HepG2 (cell line): ENCODE measurements around the gene ST6GALNAC4. TPM values are rescaled to one million over a fixed set of nuclear protein-coding genes. Genes with fewer than 3 reads are reported as not detected.

Experiments
- NR2C2 ChIP-seq: sonication (generic); formaldehyde crosslinking; IDR thresholded peaks from 2 replicates; pipeline ENCODE4 v1.4.0; 2020; ENCODE audit warnings: missing genetic modification reagents, mild to moderate bottlenecking, moderate library complexity, borderline replicate concordance
- PHF20 ChIP-seq: sonication (generic); formaldehyde crosslinking; IDR thresholded peaks from 2 replicates; pipeline ENCODE4 v1.5.0; 2020; ENCODE audit warnings: mild to moderate bottlenecking, missing genetic modification reagents
- RAD21 ChIP-seq: fragments of 450-650 bp; formaldehyde crosslinking; IDR thresholded peaks from 2 replicates; pipeline ENCODE4 v1.5.0; 2020; ENCODE audit warnings: mild to moderate bottlenecking
- ZC3H13 ChIP-seq: sonication (generic); formaldehyde crosslinking; IDR thresholded peaks from 2 replicates; pipeline ENCODE4 v1.8.1; 2023; ENCODE audit warnings: mild to moderate bottlenecking, missing genetic modification reagents, moderate library complexity
- ZNF570 ChIP-seq: sonication (generic); formaldehyde crosslinking; IDR thresholded peaks from 2 replicates; pipeline ENCODE4 v1.4.0; 2020; ENCODE audit warnings: mild to moderate bottlenecking, missing genetic modification reagents, borderline replicate concordance
- ZNF816 ChIP-seq: sonication (generic); formaldehyde crosslinking; IDR thresholded peaks from 2 replicates; pipeline ENCODE4 v1.8.0; 2022; ENCODE audit warnings: missing genetic modification reagents, mild to moderate bottlenecking, borderline replicate concordance
- polyA plus RNA-seq, 8 experiments: library from polyadenylated mRNA; depleted of rRNA in 3 of 8; stranded (reverse) in 7 of 8; unstranded in 1 of 8; fragments of >200 nt; fragmentation: Illumina TruSeq in 4 of 8; extraction: Trizol in 4 of 8; gene quantifications; 2 replicates each; pipeline versions ENCODE4 v1.2.1 to v1.2.3, GENCODE V29; 2011 to 2016; ENCODE audit warnings: low read depth in 4 of 8, missing spikeins in 1 of 8, mixed read lengths in 1 of 8; ENCODE audit not compliant: insufficient read depth in 1 of 8
- total RNA-seq, 5 experiments: library from RNA; depleted of rRNA; stranded (reverse); fragments of >200 nt; fragmentation: Illumina TruSeq; extraction: Trizol; gene quantifications; 2 replicates each; pipeline ENCODE4 v1.2.3, GENCODE V29; 2016; ENCODE audit warnings: low read depth in 1 of 5
- TF ChIP-seq, protein P1 (sequence below): sonication (generic); formaldehyde crosslinking; IDR thresholded peaks from 2 replicates; pipeline ENCODE4 v1.4.0; 2020; ENCODE audit warnings: missing genetic modification reagents
- TF ChIP-seq, protein P2 (sequence below): sonication (generic); formaldehyde crosslinking; IDR thresholded peaks from 2 replicates; pipeline ENCODE4 v1.8.1; 2023; ENCODE audit warnings: mild to moderate bottlenecking, missing genetic modification reagents
- TF ChIP-seq, protein P3 (sequence below): sonication (generic); formaldehyde crosslinking; IDR thresholded peaks from 2 replicates; pipeline ENCODE4 v1.5.0; 2020; ENCODE audit warnings: missing genetic modification reagents
- TF ChIP-seq, protein P4 (sequence below), 2 experiments: sonication (generic) in 1 of 2; formaldehyde crosslinking in 1 of 2; IDR thresholded peaks; 2 replicates each; pipeline versions ENCODE4 v1.4.0 to v1.6.1; 2018 to 2020; ENCODE audit warnings: missing genetic modification reagents in 2 of 2, borderline replicate concordance in 1 of 2, low read depth in 1 of 2, mild to moderate bottlenecking in 1 of 2, missing biosample characterization in 1 of 2
- TF ChIP-seq, protein P5 (sequence below): sonication (generic); formaldehyde crosslinking; IDR thresholded peaks from 2 replicates; pipeline ENCODE4 v1.5.0; 2020; ENCODE audit warnings: mild to moderate bottlenecking, missing genetic modification reagents, moderate library complexity
- TF ChIP-seq, protein P6 (sequence below): sonication (generic); formaldehyde crosslinking; IDR thresholded peaks from 2 replicates; pipeline ENCODE4 v1.4.0; 2020; ENCODE audit warnings: mild to moderate bottlenecking, low read depth, missing genetic modification reagents
- TF ChIP-seq, protein P7 (sequence below): sonication (generic); formaldehyde crosslinking; IDR thresholded peaks from 2 replicates; pipeline ENCODE4 v1.4.0; 2020; ENCODE audit warnings: mild to moderate bottlenecking, missing genetic modification reagents

Gene ST6GALNAC4
- total and polyA plus RNA-seq, 2 of the 13 experiments (the other 11 are each of a cell fraction or from before 2014, with no cell fraction given): 18.8 to 27.7 TPM

DNA sequence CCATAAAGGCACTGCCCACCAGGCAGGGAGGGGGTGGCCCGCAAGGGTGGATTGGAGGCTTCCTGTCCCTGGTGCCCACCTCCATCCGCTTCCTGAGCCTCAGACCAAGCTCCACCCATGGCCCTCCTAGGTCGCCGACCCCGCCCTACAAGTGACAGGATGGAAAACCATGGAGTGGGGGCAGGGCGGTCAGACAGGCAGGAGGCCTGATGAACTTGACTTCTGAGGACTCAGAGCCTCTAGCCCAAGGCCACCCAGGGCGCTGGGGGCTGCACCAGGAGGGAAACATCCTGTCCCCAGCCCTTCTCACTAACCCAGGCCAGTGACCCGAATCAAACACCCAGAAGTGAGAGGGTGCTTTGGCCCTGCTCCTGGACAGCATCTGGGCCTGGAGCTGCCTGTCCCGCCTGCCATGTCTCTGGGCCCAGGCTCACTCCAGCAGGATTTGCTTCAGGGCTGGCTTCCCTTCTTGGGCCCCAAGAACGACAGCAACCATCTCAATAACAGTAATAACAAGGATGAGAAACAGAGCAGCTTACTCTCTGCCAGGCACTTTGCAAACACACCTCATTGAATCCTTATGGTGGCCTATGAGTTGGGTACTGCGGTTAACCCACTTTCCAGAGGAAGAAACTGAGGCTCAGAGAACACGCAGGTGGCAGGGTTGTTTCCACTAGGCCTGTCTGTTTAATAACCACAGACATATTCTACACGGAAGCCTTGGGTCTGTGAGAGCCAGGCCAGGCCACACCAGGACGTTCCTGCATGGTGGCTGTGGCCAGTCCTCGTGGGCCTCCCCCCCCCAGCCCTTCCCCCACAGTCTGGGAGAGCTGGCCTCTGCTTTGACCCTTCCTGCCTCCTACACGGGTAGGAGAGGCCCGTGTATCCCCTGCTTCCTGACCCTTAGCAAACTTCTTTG is 13.0 kb downstream of the ST6GALNAC4 start (continued):
- TF ChIP-seq, protein P1, sequence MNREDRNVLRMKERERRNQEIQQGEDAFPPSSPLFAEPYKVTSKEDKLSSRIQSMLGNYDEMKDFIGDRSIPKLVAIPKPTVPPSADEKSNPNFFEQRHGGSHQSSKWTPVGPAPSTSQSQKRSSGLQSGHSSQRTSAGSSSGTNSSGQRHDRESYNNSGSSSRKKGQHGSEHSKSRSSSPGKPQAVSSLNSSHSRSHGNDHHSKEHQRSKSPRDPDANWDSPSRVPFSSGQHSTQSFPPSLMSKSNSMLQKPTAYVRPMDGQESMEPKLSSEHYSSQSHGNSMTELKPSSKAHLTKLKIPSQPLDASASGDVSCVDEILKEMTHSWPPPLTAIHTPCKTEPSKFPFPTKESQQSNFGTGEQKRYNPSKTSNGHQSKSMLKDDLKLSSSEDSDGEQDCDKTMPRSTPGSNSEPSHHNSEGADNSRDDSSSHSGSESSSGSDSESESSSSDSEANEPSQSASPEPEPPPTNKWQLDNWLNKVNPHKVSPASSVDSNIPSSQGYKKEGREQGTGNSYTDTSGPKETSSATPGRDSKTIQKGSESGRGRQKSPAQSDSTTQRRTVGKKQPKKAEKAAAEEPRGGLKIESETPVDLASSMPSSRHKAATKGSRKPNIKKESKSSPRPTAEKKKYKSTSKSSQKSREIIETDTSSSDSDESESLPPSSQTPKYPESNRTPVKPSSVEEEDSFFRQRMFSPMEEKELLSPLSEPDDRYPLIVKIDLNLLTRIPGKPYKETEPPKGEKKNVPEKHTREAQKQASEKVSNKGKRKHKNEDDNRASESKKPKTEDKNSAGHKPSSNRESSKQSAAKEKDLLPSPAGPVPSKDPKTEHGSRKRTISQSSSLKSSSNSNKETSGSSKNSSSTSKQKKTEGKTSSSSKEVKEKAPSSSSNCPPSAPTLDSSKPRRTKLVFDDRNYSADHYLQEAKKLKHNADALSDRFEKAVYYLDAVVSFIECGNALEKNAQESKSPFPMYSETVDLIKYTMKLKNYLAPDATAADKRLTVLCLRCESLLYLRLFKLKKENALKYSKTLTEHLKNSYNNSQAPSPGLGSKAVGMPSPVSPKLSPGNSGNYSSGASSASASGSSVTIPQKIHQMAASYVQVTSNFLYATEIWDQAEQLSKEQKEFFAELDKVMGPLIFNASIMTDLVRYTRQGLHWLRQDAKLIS: no peak
- TF ChIP-seq ZNF570 (CRISPR knock-in tag) (no peak), RAD21 (CRISPR knock-in tag) (no peak), ZC3H13 (no peak), ZNF816 (CRISPR knock-in tag) (peak; percentile 51; the same call in 1 of the 2 replicates), PHF20 (CRISPR knock-in tag) (peak; percentile 49; the same call in 1 of the 2 replicates), NR2C2 (CRISPR knock-in tag) (no peak)
- TF ChIP-seq, protein P2, sequence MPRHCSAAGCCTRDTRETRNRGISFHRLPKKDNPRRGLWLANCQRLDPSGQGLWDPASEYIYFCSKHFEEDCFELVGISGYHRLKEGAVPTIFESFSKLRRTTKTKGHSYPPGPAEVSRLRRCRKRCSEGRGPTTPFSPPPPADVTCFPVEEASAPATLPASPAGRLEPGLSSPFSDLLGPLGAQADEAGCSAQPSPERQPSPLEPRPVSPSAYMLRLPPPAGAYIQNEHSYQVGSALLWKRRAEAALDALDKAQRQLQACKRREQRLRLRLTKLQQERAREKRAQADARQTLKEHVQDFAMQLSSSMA (CRISPR knock-in tag): no peak
- TF ChIP-seq, protein P3, sequence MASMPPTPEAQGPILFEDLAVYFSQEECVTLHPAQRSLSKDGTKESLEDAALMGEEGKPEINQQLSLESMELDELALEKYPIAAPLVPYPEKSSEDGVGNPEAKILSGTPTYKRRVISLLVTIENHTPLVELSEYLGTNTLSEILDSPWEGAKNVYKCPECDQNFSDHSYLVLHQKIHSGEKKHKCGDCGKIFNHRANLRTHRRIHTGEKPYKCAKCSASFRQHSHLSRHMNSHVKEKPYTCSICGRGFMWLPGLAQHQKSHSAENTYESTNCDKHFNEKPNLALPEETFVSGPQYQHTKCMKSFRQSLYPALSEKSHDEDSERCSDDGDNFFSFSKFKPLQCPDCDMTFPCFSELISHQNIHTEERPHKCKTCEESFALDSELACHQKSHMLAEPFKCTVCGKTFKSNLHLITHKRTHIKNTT (CRISPR knock-in tag): no peak
- TF ChIP-seq, protein P4, sequence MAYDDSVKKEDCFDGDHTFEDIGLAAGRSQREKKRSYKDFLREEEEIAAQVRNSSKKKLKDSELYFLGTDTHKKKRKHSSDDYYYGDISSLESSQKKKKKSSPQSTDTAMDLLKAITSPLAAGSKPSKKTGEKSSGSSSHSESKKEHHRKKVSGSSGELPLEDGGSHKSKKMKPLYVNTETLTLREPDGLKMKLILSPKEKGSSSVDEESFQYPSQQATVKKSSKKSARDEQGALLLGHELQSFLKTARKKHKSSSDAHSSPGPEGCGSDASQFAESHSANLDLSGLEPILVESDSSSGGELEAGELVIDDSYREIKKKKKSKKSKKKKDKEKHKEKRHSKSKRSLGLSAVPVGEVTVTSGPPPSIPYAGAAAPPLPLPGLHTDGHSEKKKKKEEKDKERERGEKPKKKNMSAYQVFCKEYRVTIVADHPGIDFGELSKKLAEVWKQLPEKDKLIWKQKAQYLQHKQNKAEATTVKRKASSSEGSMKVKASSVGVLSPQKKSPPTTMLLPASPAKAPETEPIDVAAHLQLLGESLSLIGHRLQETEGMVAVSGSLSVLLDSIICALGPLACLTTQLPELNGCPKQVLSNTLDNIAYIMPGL (CRISPR knock-in tag; IDR thresholded peaks at IDR 0.05; ENCODE audit: borderline replicate concordance in 1 of 2, low read depth in 1 of 2): peak in 1 of 2 experiments; percentile 81; a peak in 2 of 4 replicates
- TF ChIP-seq, protein P5, sequence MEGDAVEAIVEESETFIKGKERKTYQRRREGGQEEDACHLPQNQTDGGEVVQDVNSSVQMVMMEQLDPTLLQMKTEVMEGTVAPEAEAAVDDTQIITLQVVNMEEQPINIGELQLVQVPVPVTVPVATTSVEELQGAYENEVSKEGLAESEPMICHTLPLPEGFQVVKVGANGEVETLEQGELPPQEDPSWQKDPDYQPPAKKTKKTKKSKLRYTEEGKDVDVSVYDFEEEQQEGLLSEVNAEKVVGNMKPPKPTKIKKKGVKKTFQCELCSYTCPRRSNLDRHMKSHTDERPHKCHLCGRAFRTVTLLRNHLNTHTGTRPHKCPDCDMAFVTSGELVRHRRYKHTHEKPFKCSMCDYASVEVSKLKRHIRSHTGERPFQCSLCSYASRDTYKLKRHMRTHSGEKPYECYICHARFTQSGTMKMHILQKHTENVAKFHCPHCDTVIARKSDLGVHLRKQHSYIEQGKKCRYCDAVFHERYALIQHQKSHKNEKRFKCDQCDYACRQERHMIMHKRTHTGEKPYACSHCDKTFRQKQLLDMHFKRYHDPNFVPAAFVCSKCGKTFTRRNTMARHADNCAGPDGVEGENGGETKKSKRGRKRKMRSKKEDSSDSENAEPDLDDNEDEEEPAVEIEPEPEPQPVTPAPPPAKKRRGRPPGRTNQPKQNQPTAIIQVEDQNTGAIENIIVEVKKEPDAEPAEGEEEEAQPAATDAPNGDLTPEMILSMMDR (CRISPR knock-in tag): peak; percentile 24; the same call in 1 of the 2 replicates
- TF ChIP-seq, protein P6, sequence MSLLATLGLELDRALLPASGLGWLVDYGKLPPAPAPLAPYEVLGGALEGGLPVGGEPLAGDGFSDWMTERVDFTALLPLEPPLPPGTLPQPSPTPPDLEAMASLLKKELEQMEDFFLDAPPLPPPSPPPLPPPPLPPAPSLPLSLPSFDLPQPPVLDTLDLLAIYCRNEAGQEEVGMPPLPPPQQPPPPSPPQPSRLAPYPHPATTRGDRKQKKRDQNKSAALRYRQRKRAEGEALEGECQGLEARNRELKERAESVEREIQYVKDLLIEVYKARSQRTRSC: no peak
- TF ChIP-seq, protein P7, sequence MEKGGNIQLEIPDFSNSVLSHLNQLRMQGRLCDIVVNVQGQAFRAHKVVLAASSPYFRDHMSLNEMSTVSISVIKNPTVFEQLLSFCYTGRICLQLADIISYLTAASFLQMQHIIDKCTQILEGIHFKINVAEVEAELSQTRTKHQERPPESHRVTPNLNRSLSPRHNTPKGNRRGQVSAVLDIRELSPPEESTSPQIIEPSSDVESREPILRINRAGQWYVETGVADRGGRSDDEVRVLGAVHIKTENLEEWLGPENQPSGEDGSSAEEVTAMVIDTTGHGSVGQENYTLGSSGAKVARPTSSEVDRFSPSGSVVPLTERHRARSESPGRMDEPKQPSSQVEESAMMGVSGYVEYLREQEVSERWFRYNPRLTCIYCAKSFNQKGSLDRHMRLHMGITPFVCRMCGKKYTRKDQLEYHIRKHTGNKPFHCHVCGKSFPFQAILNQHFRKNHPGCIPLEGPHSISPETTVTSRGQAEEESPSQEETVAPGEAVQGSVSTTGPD: no peak
